Tibial nerve (tissue), 4 donors: ENCODE results near the gene AOPEP.

ENCODE experiments used
- CTCF ChIP-seq, 5 experiments: fragments of 200-600 bp in 3 of 5; fragments of 450-650 bp in 2 of 5; sonication (generic) in 3 of 5; IDR thresholded peaks; one replicate each; pipeline ENCODE4 v1.5.1; 2016 to 2019; ENCODE audit warnings: antibody characterized with exemption in 5 of 5, mild to moderate bottlenecking in 3 of 5, moderate library complexity in 2 of 5
- EP300 ChIP-seq, 2 donors: sonication (generic); formaldehyde crosslinking; IDR thresholded peaks; one replicate each; pipeline ENCODE4 v1.6.1; 2017; ENCODE audit warnings: antibody characterized with exemption in 2 of 2, mild to moderate bottlenecking in 1 of 2
- POLR2A ChIP-seq, 2 donors: fragments of 450-650 bp; IDR thresholded peaks; one replicate each; pipeline ENCODE4 v1.6.1; 2017; ENCODE audit warnings: antibody characterized with exemption in 2 of 2, mild to moderate bottlenecking in 2 of 2, moderate library complexity in 2 of 2

DNA sequence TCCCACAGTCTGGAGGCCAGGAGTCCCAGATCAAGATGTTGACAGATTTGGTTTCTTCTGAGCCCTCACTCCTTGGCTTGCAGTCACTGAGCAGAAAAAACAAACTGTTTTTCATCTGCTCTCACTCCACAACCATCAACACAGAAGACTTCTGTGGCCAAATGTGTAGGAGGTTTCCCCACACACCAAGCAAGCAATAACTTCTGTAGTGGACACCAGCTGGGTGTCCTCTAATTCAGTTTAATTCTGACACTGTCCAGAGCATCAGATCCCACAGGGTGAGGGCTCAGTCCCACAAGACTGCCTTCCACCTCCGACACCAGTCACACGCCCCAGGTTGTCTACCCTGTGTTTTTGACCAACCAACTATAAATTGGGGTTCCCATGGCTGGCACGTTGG lies 209.9 kb downstream of the AOPEP start:
- TF ChIP-seq CTCF (IDR thresholded peaks at IDR 0.05), result no peak
- no peak for TF ChIP-seq POLR2A (IDR thresholded peaks at IDR 0.05)
- peak in 1 of 2 donors; percentile 11 for TF ChIP-seq EP300 (IDR thresholded peaks at IDR 0.05)
